Measurements from ENCODE around the gene HNRNPDL. TPM values are rescaled to one million over a fixed set of nuclear protein-coding genes. Genes with fewer than 3 reads are reported as not detected.
"Not testable (repeated sequence)": the region's sequence is repeated elsewhere in the genome, so short reads cannot be mapped to it uniquely, and the experiment has no call there.

Gene HNRNPDL
- total and polyA plus RNA-seq, 2 of the 4 experiments (the other 2 are of a cell fraction) = 52.9 to 276 TPM

- WGBS, 2 experiments (ENCODE audit: extremely low coverage in 2 of 2, insufficient read length in 1 of 2) = no CpG with 5 or more reads among the region's 9 CpGs
- H3K9ac ChIP-seq (ENCODE audit: low read depth, low read length); CTCF ChIA-PET; H2AFZ ChIP-seq (replicated peaks; ENCODE audit: low read length, poor library complexity); H3K14ac ChIP-seq (replicated peaks; ENCODE audit: low read depth, low read length); intact Hi-C loops (cut with micrococcal nuclease); ATAC-seq (ENCODE audit: low read depth); POLR2A ChIA-PET (ENCODE audit: unreplicated experiment); H3K23ac ChIP-seq (ENCODE audit: low read depth, low read length); H2AK5ac ChIP-seq (ENCODE audit: low read depth, low read length); H3K27ac ChIP-seq (ENCODE audit: insufficient read depth, low read length); H3K36me3 ChIP-seq (ENCODE audit: control insufficient read depth, insufficient read depth, low read length); dilution Hi-C loops (cut with HindIII; ENCODE audit: low sequenced_read_pairs, unreplicated experiment); H3K4ac ChIP-seq (ENCODE audit: low read depth, low read length); H3K9me1 ChIP-seq (ENCODE audit: insufficient read depth, low read length); H4K91ac ChIP-seq (ENCODE audit: insufficient read depth, low read depth, low read length); H3K9me3 ChIP-seq (ENCODE audit: control insufficient read depth, insufficient read depth, low read length); H3K18ac ChIP-seq (ENCODE audit: low read depth, low read length); H3K27me3 ChIP-seq (ENCODE audit: control insufficient read depth, insufficient read depth, low read length); BruUV-seq (replicated peaks); H4K20me1 ChIP-seq (ENCODE audit: insufficient read depth, low read length); H3K56ac ChIP-seq (ENCODE audit: extremely low read depth, insufficient read depth, low read length); H3K4me3 ChIP-seq (ENCODE audit: insufficient read depth, low read depth, low read length); H4K8ac ChIP-seq (ENCODE audit: low read depth in 2 of 2, low read length in 2 of 2); DNase-seq; H3K79me1 ChIP-seq (ENCODE audit: low read depth in 1 of 2, low read length in 2 of 2); in situ Hi-C loops (cut with MboI; ENCODE audit: low sequenced_read_pairs); H2BK120ac ChIP-seq (ENCODE audit: low read depth, low read length); H2BK20ac ChIP-seq (ENCODE audit: low read depth, low read length); H3K4me1 ChIP-seq (ENCODE audit: control insufficient read depth, insufficient read depth, low read length); H4K5ac ChIP-seq (ENCODE audit: low read depth, low read length); H2BK5ac ChIP-seq (ENCODE audit: low read depth, low read length, poor library complexity, severe bottlenecking); H3K4me2 ChIP-seq (ENCODE audit: low read depth, low read length); H2AK9ac ChIP-seq (replicated peaks; ENCODE audit: low read depth, low read length, poor library complexity); H2BK15ac ChIP-seq (ENCODE audit: low read depth, low read length): not testable (repeated sequence)
Observed at GRCh38 chr4:82390061-82390460, 40.2 kb downstream of the HNRNPDL start.

Measured in IMR-90 (cell line).